DOHH2 (cell line): Measurements from ENCODE around the gene NR1H3.

ENCODE experiments used
- CTCF ChIP-seq: fragments of 200-600 bp; sonication (generic); IDR thresholded peaks from one replicate; pipeline ENCODE4 v1.5.1; 2014; ENCODE audit warnings: antibody characterized with exemption, mild to moderate bottlenecking, low read depth, low read length; ENCODE audit not compliant: poor library complexity, severe bottlenecking
- EZH2phosphoT487 ChIP-seq: fragments of 200-600 bp; sonication (generic); IDR thresholded peaks from 2 replicates; pipeline ENCODE4 v1.6.1; 2017; ENCODE audit warnings: borderline replicate concordance, mild to moderate bottlenecking, antibody characterized with exemption, low read length, moderate library complexity, mixed read lengths

DNA sequence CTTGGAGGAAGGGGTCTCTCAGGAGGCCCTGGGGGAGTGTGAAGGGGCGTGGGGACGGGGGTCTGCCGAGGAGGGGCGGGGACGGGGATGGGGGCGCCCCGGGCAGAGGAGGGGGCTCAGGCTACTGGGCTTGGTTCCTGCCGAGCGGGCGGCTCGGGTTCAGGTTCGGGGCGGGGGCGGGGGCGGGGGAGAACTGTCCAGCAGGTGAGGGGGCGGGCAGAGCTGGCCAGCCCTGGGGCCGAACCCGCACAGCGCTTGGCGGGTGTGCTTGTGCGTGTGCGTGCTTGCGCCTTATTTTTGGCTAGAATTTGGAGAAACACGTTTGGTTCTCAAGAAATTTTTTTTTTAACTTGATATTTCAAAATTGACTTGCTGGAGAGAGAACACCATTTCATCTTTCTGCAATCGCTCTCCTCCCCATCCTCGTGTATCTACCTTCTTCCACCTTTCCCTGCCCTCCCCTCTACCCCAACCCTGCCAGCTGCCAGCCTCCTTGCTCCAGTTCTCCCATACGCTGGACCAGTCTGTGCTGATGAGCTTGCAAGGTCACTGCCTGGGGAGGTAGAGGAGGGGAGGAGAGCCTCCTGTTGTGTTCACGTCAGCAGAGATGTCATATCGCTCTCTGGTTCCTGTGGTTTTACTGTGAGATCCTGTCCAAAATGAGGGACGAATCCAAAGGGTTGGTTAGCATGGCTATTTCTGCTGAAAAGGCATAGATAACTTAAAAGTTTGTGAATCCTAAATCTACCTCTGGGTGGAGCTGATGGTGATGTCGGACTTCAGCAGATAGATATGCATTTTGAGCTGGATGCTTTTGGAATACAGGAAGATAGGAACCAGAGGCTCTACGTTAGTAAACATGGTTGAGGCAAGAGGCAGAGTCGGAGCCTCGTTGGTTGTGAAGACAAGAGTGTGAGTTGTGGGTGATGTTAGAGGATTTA lies 12.8 kb downstream of the NR1H3 start:
- TF ChIP-seq CTCF (peak; percentile 54), EZH2phosphoT487 (no peak)
